ENCODE results near the gene AIP.
A peak's percentile ranks its signal among the peaks of the same experiment; 100 is the strongest.

AIP gene

GRCh38 chr11:67449116-67449844 lies 33.5 kb upstream of the AIP start:
- no peaks in the 10 kb centered on the region for H3K9me3 ChIP-seq (ENCODE audit: control insufficient read depth in 5 of 5, low read length in 5 of 5)
- no peaks in the 10 kb centered on the region for H3K36me3 ChIP-seq (ENCODE audit: control insufficient read depth in 5 of 5, insufficient read depth in 5 of 5, low read length in 5 of 5)
- peaks cover 0 to 37% (median 12%) of the 10 kb centered on the region in 5 donors for H3K4me1 ChIP-seq (ENCODE audit: control insufficient read depth in 5 of 5, insufficient read depth in 5 of 5, low read length in 5 of 5)
- H3K9ac ChIP-seq (ENCODE audit: low read length in 5 of 5), result no peak overlapping the region
- H3K27ac ChIP-seq (ENCODE audit: low read depth, low read length), result no peak overlapping the region
- no peak overlapping the region for H3K4me3 ChIP-seq (ENCODE audit: low read depth in 1 of 5, low read length in 5 of 5)
- no peaks in the 10 kb centered on the region for H3K27me3 ChIP-seq (ENCODE audit: control insufficient read depth in 5 of 5, insufficient read depth in 4 of 5, low read length in 5 of 5)

- Histone ChIP-seq H3K36me3 (ENCODE audit: control insufficient read depth in 5 of 5, insufficient read depth in 5 of 5, low read length in 5 of 5) (no peaks in the 10 kb centered on the region), H3K4me3 (ENCODE audit: low read depth in 1 of 5, low read length in 5 of 5) (no peak overlapping the region), H3K9me3 (ENCODE audit: control insufficient read depth in 5 of 5, low read length in 5 of 5) (no peaks in the 10 kb centered on the region), H3K4me1 (ENCODE audit: control insufficient read depth in 5 of 5, insufficient read depth in 5 of 5, low read length in 5 of 5) (peaks cover 0 to 35% (median 12%) of the 10 kb centered on the region in 5 donors), H3K27me3 (ENCODE audit: control insufficient read depth in 5 of 5, insufficient read depth in 4 of 5, low read length in 5 of 5) (peaks cover 0 to 3% (median 0%) of the 10 kb centered on the region in 5 donors), H3K9ac (ENCODE audit: low read length in 5 of 5) (no peak overlapping the region), H3K27ac (ENCODE audit: low read depth, low read length) (no peak overlapping the region)
Observed at GRCh38 chr11:67450796-67451657, 31.8 kb upstream of the AIP start.

GRCh38 chr11:67451658-67451976 lies 31.2 kb upstream of the AIP start:
- no peak overlapping the region for H3K9ac ChIP-seq (ENCODE audit: low read length in 5 of 5)
- H3K36me3 ChIP-seq (ENCODE audit: control insufficient read depth in 5 of 5, insufficient read depth in 5 of 5, low read length in 5 of 5), result no peaks in the 10 kb centered on the region
- no peak overlapping the region for H3K4me3 ChIP-seq (ENCODE audit: low read depth in 1 of 5, low read length in 5 of 5)
- no peaks in the 10 kb centered on the region for H3K9me3 ChIP-seq (ENCODE audit: control insufficient read depth in 5 of 5, low read length in 5 of 5)
- peaks cover 0 to 35% (median 12%) of the 10 kb centered on the region in 5 donors for H3K4me1 ChIP-seq (ENCODE audit: control insufficient read depth in 5 of 5, insufficient read depth in 5 of 5, low read length in 5 of 5)
- H3K27ac ChIP-seq (ENCODE audit: low read depth, low read length), result no peak overlapping the region
- H3K27me3 ChIP-seq (ENCODE audit: control insufficient read depth in 5 of 5, insufficient read depth in 4 of 5, low read length in 5 of 5), result peaks cover 0 to 5% (median 0%) of the 10 kb centered on the region in 5 donors

- Histone ChIP-seq H3K9me3 (ENCODE audit: control insufficient read depth in 5 of 5, low read length in 5 of 5) (no peaks in the 10 kb centered on the region), H3K4me3 (ENCODE audit: low read depth in 1 of 5, low read length in 5 of 5) (peak within 1 kb of the TSS in 4 of 5 donors; percentile 11 to 48 (median 31)), H3K4me1 (ENCODE audit: control insufficient read depth in 5 of 5, insufficient read depth in 5 of 5, low read length in 5 of 5) (peaks cover 0 to 35% (median 12%) of the 10 kb centered on the region in 5 donors), H3K27me3 (ENCODE audit: control insufficient read depth in 5 of 5, insufficient read depth in 4 of 5, low read length in 5 of 5) (peaks cover 0 to 5% (median 0%) of the 10 kb centered on the region in 5 donors), H3K27ac (ENCODE audit: low read depth, low read length) (no peak within 1 kb of the TSS), H3K9ac (ENCODE audit: low read length in 5 of 5) (peak within 1 kb of the TSS in 3 of 5 donors; percentile 12 to 42 (median 20)), H3K36me3 (ENCODE audit: control insufficient read depth in 5 of 5, insufficient read depth in 5 of 5, low read length in 5 of 5) (no peaks in the 10 kb centered on the region)
Observed at GRCh38 chr11:67452141-67452952, 30.5 kb upstream of the AIP start, which contains the start of gene GPR152. GPR152 (minus strand) TSS chr11:67452729; CDS start chr11:67452724, 5 bp downstream.

GRCh38 chr11:67453816-67454732 lies 28.8 kb upstream of the AIP start:
- no peak overlapping the region for H3K4me3 ChIP-seq (ENCODE audit: low read depth in 1 of 5, low read length in 5 of 5)
- H3K36me3 ChIP-seq (ENCODE audit: control insufficient read depth in 5 of 5, insufficient read depth in 5 of 5, low read length in 5 of 5), result no peaks in the 10 kb centered on the region
- peaks cover 0 to 5% (median 0%) of the 10 kb centered on the region in 5 donors for H3K27me3 ChIP-seq (ENCODE audit: control insufficient read depth in 5 of 5, insufficient read depth in 4 of 5, low read length in 5 of 5)
- H3K9me3 ChIP-seq (ENCODE audit: control insufficient read depth in 5 of 5, low read length in 5 of 5), result no peaks in the 10 kb centered on the region
- H3K9ac ChIP-seq (ENCODE audit: low read length in 5 of 5), result no peak overlapping the region
- peaks cover 0 to 35% (median 12%) of the 10 kb centered on the region in 5 donors for H3K4me1 ChIP-seq (ENCODE audit: control insufficient read depth in 5 of 5, insufficient read depth in 5 of 5, low read length in 5 of 5)
- no peak overlapping the region for H3K27ac ChIP-seq (ENCODE audit: low read depth, low read length)

- Histone ChIP-seq H3K27ac (ENCODE audit: low read depth, low read length) (no peak within 1 kb of the TSS), H3K4me3 (ENCODE audit: low read depth in 1 of 5, low read length in 5 of 5) (no peak within 1 kb of the TSS), H3K4me1 (ENCODE audit: control insufficient read depth in 5 of 5, insufficient read depth in 5 of 5, low read length in 5 of 5) (peaks cover 0 to 29% (median 12%) of the 10 kb centered on the region in 5 donors), H3K36me3 (ENCODE audit: control insufficient read depth in 5 of 5, insufficient read depth in 5 of 5, low read length in 5 of 5) (no peaks in the 10 kb centered on the region), H3K9ac (ENCODE audit: low read length in 5 of 5) (peak within 1 kb of the TSS in 1 of 5 donors; percentile 5), H3K27me3 (ENCODE audit: control insufficient read depth in 5 of 5, insufficient read depth in 4 of 5, low read length in 5 of 5) (peaks cover 0 to 5% (median 0%) of the 10 kb centered on the region in 5 donors), H3K9me3 (ENCODE audit: control insufficient read depth in 5 of 5, low read length in 5 of 5) (no peaks in the 10 kb centered on the region)
Observed at GRCh38 chr11:67455054-67455453, 27.8 kb upstream of the AIP start, which contains the start of gene CABP4. CABP4 (plus strand) TSS chr11:67455354; CDS start chr11:67455424, 70 bp downstream.

- Histone ChIP-seq H3K27ac (ENCODE audit: low read depth, low read length) (no peak overlapping the region), H3K36me3 (ENCODE audit: control insufficient read depth in 5 of 5, insufficient read depth in 5 of 5, low read length in 5 of 5) (no peaks in the 10 kb centered on the region), H3K4me1 (ENCODE audit: control insufficient read depth in 5 of 5, insufficient read depth in 5 of 5, low read length in 5 of 5) (peaks cover 0 to 20% (median 10%) of the 10 kb centered on the region in 5 donors), H3K9ac (ENCODE audit: low read length in 5 of 5) (no peak overlapping the region), H3K4me3 (ENCODE audit: low read depth in 1 of 5, low read length in 5 of 5) (no peak overlapping the region), H3K27me3 (ENCODE audit: control insufficient read depth in 5 of 5, insufficient read depth in 4 of 5, low read length in 5 of 5) (peaks cover 0 to 5% (median 0%) of the 10 kb centered on the region in 5 donors), H3K9me3 (ENCODE audit: control insufficient read depth in 5 of 5, low read length in 5 of 5) (no peaks in the 10 kb centered on the region)
Observed at GRCh38 chr11:67456068-67456705, 26.6 kb upstream of the AIP start.

GRCh38 chr11:67457453-67457852 lies 25.4 kb upstream of the AIP start:
- Histone ChIP-seq H3K4me1 (ENCODE audit: control insufficient read depth in 5 of 5, insufficient read depth in 5 of 5, low read length in 5 of 5) (peaks cover 0 to 8% (median 4%) of the 10 kb centered on the region in 5 donors), H3K4me3 (ENCODE audit: low read depth in 1 of 5, low read length in 5 of 5) (no peak overlapping the region), H3K27ac (ENCODE audit: low read depth, low read length) (no peak overlapping the region), H3K27me3 (ENCODE audit: control insufficient read depth in 5 of 5, insufficient read depth in 4 of 5, low read length in 5 of 5) (peaks cover 0 to 5% (median 0%) of the 10 kb centered on the region in 5 donors), H3K9me3 (ENCODE audit: control insufficient read depth in 5 of 5, low read length in 5 of 5) (no peaks in the 10 kb centered on the region), H3K9ac (ENCODE audit: low read length in 5 of 5) (no peak overlapping the region), H3K36me3 (ENCODE audit: control insufficient read depth in 5 of 5, insufficient read depth in 5 of 5, low read length in 5 of 5) (no peaks in the 10 kb centered on the region)
